Neuron (in vitro differentiated cells): ENCODE results near the gene SELENOW.

Source experiments
- H2AFZ ChIP-seq: one replicate; pipeline ENCODE4 v1.6.1; 2013; ENCODE audit warnings: low read depth, mild to moderate bottlenecking, inconsistent platforms, low read length, moderate library complexity
- H3K27me3 ChIP-seq: one replicate; pipeline ENCODE4 v1.6.1; 2013; ENCODE audit warnings: low read length; ENCODE audit not compliant: insufficient read depth
- H3K36me3 ChIP-seq: one replicate; pipeline ENCODE4 v1.6.1; 2013; ENCODE audit warnings: low read length; ENCODE audit not compliant: insufficient read depth
- H3K4me1 ChIP-seq: one replicate; pipeline ENCODE4 v1.6.1; 2013; ENCODE audit warnings: low read length; ENCODE audit not compliant: insufficient read depth
- H3K4me3 ChIP-seq: 2 replicates; pipeline ENCODE4 v1.5.1; 2013; ENCODE audit warnings: mild to moderate bottlenecking, low read length, moderate library complexity
- H3K9me3 ChIP-seq: one replicate; pipeline ENCODE4 v1.6.1; 2013; ENCODE audit warnings: low read length

The SELENOW gene

GRCh38 chr19:47750752-47751151, 27.8 kb upstream of the SELENOW start:
- Histone ChIP-seq H3K9me3 (no peaks in the 10 kb centered on the region), H2AFZ (no peak overlapping the region), H3K36me3 (peaks cover 78% of the 10 kb centered on the region), H3K27me3 (no peaks in the 10 kb centered on the region), H3K4me1 (peaks cover 2% of the 10 kb centered on the region), H3K4me3 (no peak overlapping the region)

GRCh38 chr19:47752440-47753211, 25.9 kb upstream of the SELENOW start:
- no peaks in the 10 kb centered on the region for H3K9me3 ChIP-seq
- H2AFZ ChIP-seq = no peak overlapping the region
- H3K4me1 ChIP-seq = no peaks in the 10 kb centered on the region
- H3K27me3 ChIP-seq = no peaks in the 10 kb centered on the region
- H3K36me3 ChIP-seq = peaks cover 90% of the 10 kb centered on the region
- H3K4me3 ChIP-seq = no peak overlapping the region

- no peak overlapping the region for H2AFZ ChIP-seq
- H3K9me3 ChIP-seq = no peaks in the 10 kb centered on the region
- peaks cover 92% of the 10 kb centered on the region for H3K36me3 ChIP-seq
- H3K4me3 ChIP-seq = no peak overlapping the region
- H3K4me1 ChIP-seq = no peaks in the 10 kb centered on the region
- no peaks in the 10 kb centered on the region for H3K27me3 ChIP-seq
Observed at GRCh38 chr19:47754206-47755064, 24.1 kb upstream of the SELENOW start.

GRCh38 chr19:47755065-47755761, 23.3 kb upstream of the SELENOW start:
- no peak overlapping the region for H2AFZ ChIP-seq
- no peak overlapping the region for H3K4me3 ChIP-seq
- H3K4me1 ChIP-seq = no peaks in the 10 kb centered on the region
- no peaks in the 10 kb centered on the region for H3K27me3 ChIP-seq
- H3K9me3 ChIP-seq = no peaks in the 10 kb centered on the region
- peaks cover 84% of the 10 kb centered on the region for H3K36me3 ChIP-seq

GRCh38 chr19:47755762-47756626, 22.5 kb upstream of the SELENOW start:
- peaks cover 77% of the 10 kb centered on the region for H3K36me3 ChIP-seq

GRCh38 chr19:47756627-47756929, 21.9 kb upstream of the SELENOW start:
- H3K9me3 ChIP-seq = no peaks in the 10 kb centered on the region
- H3K4me1 ChIP-seq = no peaks in the 10 kb centered on the region
- no peaks in the 10 kb centered on the region for H3K27me3 ChIP-seq
- no peak overlapping the region for H3K4me3 ChIP-seq
- H3K36me3 ChIP-seq = peaks cover 71% of the 10 kb centered on the region
- no peak overlapping the region for H2AFZ ChIP-seq

More at GRCh38 chr19:47755762-47756626, 22.5 kb upstream of the SELENOW start:
- H2AFZ ChIP-seq = no peak overlapping the region
- H3K27me3 ChIP-seq = no peaks in the 10 kb centered on the region
- H3K4me1 ChIP-seq = no peaks in the 10 kb centered on the region
- no peak overlapping the region for H3K4me3 ChIP-seq
- no peaks in the 10 kb centered on the region for H3K9me3 ChIP-seq

- no peaks in the 10 kb centered on the region for H3K9me3 ChIP-seq
- no peak overlapping the region for H2AFZ ChIP-seq
- H3K4me1 ChIP-seq = no peaks in the 10 kb centered on the region
- no peak overlapping the region for H3K4me3 ChIP-seq
- no peaks in the 10 kb centered on the region for H3K27me3 ChIP-seq
- H3K36me3 ChIP-seq = peaks cover 69% of the 10 kb centered on the region
Observed at GRCh38 chr19:47756953-47757608, 21.4 kb upstream of the SELENOW start.

- H3K4me3 ChIP-seq = no peak overlapping the region
- no peak overlapping the region for H2AFZ ChIP-seq
- no peaks in the 10 kb centered on the region for H3K27me3 ChIP-seq
- H3K4me1 ChIP-seq = no peaks in the 10 kb centered on the region
- H3K36me3 ChIP-seq = peaks cover 61% of the 10 kb centered on the region
- no peaks in the 10 kb centered on the region for H3K9me3 ChIP-seq
Observed at GRCh38 chr19:47757617-47758442, 20.7 kb upstream of the SELENOW start.

- Histone ChIP-seq H3K36me3 (peaks cover 55% of the 10 kb centered on the region), H3K4me3 (no peak overlapping the region), H3K9me3 (no peaks in the 10 kb centered on the region), H3K4me1 (no peaks in the 10 kb centered on the region), H3K27me3 (no peaks in the 10 kb centered on the region), H2AFZ (no peak overlapping the region)
Observed at GRCh38 chr19:47758443-47758804, 20.1 kb upstream of the SELENOW start.

GRCh38 chr19:47760632-47760999, 17.9 kb upstream of the SELENOW start:
- no peak overlapping the region for H3K4me3 ChIP-seq
- H3K4me1 ChIP-seq = no peaks in the 10 kb centered on the region
- no peaks in the 10 kb centered on the region for H3K9me3 ChIP-seq
- H3K27me3 ChIP-seq = no peaks in the 10 kb centered on the region
- H3K36me3 ChIP-seq = peaks cover 35% of the 10 kb centered on the region
- H2AFZ ChIP-seq = no peak overlapping the region

- Histone ChIP-seq H3K36me3 (peaks cover 25% of the 10 kb centered on the region), H3K4me1 (no peaks in the 10 kb centered on the region), H3K4me3 (no peak overlapping the region), H3K9me3 (no peaks in the 10 kb centered on the region), H3K27me3 (no peaks in the 10 kb centered on the region), H2AFZ (no peak overlapping the region)
Observed at GRCh38 chr19:47761566-47761965, 16.9 kb upstream of the SELENOW start.
